Stimulated activated CD4-positive, alpha-beta T cell treated with anti-CD3 and anti-CD28 coated beads, Interleukin-1b, Interleukin-23, amount 100 ng/mL, for 4 hours (primary cell): ENCODE results near the gene ZFX.
"Not testable (repeated sequence)": the region's sequence is repeated elsewhere in the genome, so short reads cannot be mapped to it uniquely, and the experiment has no call there.

ENCODE experiments used
- DNase-seq, 2 donors: peaks; one replicate each; pipeline ENCODE4 v3.0.0-alpha.2; 2020; ENCODE audit warnings: low read depth in 2 of 2

Gene ZFX

GRCh38 chrX:24149351-24150050 is at the start of gene ZFX:
TSS of gene ZFX (plus strand) at chrX:24149729. CDS start at chrX:24172743, 23,014 bp downstream.
- peak; percentile 56 to 60 for DNase-seq

GRCh38 chrX:24100713-24101112 is 48.8 kb upstream of the ZFX start:
- DNase-seq = no peak

GRCh38 chrX:24110069-24110468 is 39.5 kb upstream of the ZFX start:
- DNase-seq = no peak

GRCh38 chrX:24113181-24113580 is 36.3 kb upstream of the ZFX start:
- DNase-seq = no peak

GRCh38 chrX:24117258-24117657 is 32.3 kb upstream of the ZFX start:
- no peak for DNase-seq

GRCh38 chrX:24124244-24124799 is 25.2 kb upstream of the ZFX start:
- no peak for DNase-seq

- DNase-seq = no peak
These were observed 24.4 kb upstream of the ZFX start for GRCh38 chrX:24125028-24125612.

GRCh38 chrX:24131476-24131875 is 18.1 kb upstream of the ZFX start:
- DNase-seq = no peak

- DNase-seq = no peak
These were observed 16.2 kb upstream of the ZFX start for GRCh38 chrX:24133312-24133711.

GRCh38 chrX:24135768-24136167 is 13.8 kb upstream of the ZFX start:
- not testable (repeated sequence) for DNase-seq

- no peak for DNase-seq
These were observed 12.3 kb upstream of the ZFX start for GRCh38 chrX:24137192-24137591.

GRCh38 chrX:24143982-24144381 is 5.5 kb upstream of the ZFX start:
- DNase-seq = not testable (repeated sequence)

GRCh38 chrX:24144528-24144927 is 5.0 kb upstream of the ZFX start:
- no peak for DNase-seq

GRCh38 chrX:24145303-24146186 is 4.0 kb upstream of the ZFX start:
- DNase-seq = no peak

- DNase-seq = no peak
These were observed 3.1 kb upstream of the ZFX start for GRCh38 chrX:24146283-24146949.

GRCh38 chrX:24147165-24147564 is 2.4 kb upstream of the ZFX start:
- DNase-seq = no peak

GRCh38 chrX:24148121-24148520 is 1.4 kb upstream of the ZFX start:
- DNase-seq = no peak

GRCh38 chrX:24148535-24149350 is 786 bp upstream of the ZFX start:
- DNase-seq = peak in 1 of 2 donors; percentile 22

- DNase-seq = peak; percentile 68 to 87
These were observed 692 bp downstream of the ZFX start for GRCh38 chrX:24150051-24150790.

GRCh38 chrX:24150898-24151297 is 1.4 kb downstream of the ZFX start:
- no peak for DNase-seq
